ENCODE results near the gene GALC. TPM values are rescaled to one million over a fixed set of nuclear protein-coding genes. Genes with fewer than 3 reads are reported as not detected.

Gene GALC
- total and polyA plus RNA-seq, 9 of the 15 experiments (the other 6 are each of a cell fraction or from before 2014, with no cell fraction given): 1.6 to 15.0 (median 7.3) TPM

DNA sequence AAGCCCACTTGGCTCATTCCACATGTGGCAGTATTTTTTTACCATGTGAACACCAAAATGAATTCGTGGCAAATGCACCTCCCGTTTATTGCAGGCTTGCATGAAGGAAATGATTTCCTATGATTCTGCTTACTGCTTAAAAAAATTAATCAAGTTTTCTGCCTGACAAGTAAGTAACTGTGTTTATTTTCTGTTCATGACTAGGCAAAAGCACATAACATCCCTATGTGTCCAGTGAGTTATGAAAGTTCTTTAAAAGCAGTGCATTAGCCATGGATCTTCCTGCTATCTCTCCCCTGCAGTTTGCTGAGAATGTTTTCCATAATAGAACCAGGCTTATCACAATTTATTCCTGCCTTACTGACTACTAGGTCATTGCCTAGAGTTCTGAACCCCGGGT lies 32.3 kb upstream of the GALC start:
- peak; percentile 37 for FAIRE-seq
- Histone ChIP-seq H3K36me3 (ENCODE audit: control insufficient read depth, insufficient read depth, low read length) (no peaks in the 10 kb centered on the region), H2AFZ (ENCODE audit: low read depth, low read length) (no peak overlapping the region), H3K4me2 (ENCODE audit: insufficient read depth, low read length) (peak overlapping the region; percentile 30), H3K27ac (ENCODE audit: extremely low read depth, low read depth, low read length) (no peak overlapping the region; the same call in 2 of the 3 replicates), H3K79me2 (ENCODE audit: control insufficient read depth, insufficient read depth, low read length) (no peaks in the 10 kb centered on the region), H3K9me1 (ENCODE audit: control insufficient read depth, insufficient read depth, low read length) (peaks cover 2% of the 10 kb centered on the region), H3K4me1 (replicated peaks in 1 of 2; ENCODE audit: control insufficient read depth in 2 of 2, insufficient read depth in 2 of 2, low read length in 2 of 2) (peaks cover 0 to 45% of the 10 kb centered on the region in 2 experiments; a peak in 3 of 5 replicates), H3K9me3 (replicated peaks; ENCODE audit: control insufficient read depth, insufficient read depth, low read depth, low read length) (no peaks in the 10 kb centered on the region), H4K20me1 (replicated peaks; ENCODE audit: control insufficient read depth, insufficient read depth, low read length) (no peaks in the 10 kb centered on the region), H3K4me3 (no peak overlapping the region), H3K27me3 (ENCODE audit: control insufficient read depth in 2 of 2, insufficient read depth in 2 of 2, low read length in 2 of 2) (no peaks in the 10 kb centered on the region), H3K9ac (ENCODE audit: insufficient read depth in 1 of 2, low read depth in 2 of 2, low read length in 2 of 2) (no peak overlapping the region)
- peak in 3 of 4 experiments; percentile 4 to 27 (median 7) for DNase-seq (ENCODE audit: extremely low read depth in 1 of 4, low spot score in 3 of 4)
- CTCF ChIA-PET (ENCODE audit: low intra/inter-chr PET ratio): no interaction called here
- BruUV-seq (replicated peaks): no TSS peak
- WGBS (ENCODE audit: insufficient coverage, low coverage, missing lambda C conversion rate): 0% methylated on average over 3 of the region's 3 CpGs
- POLR2A ChIA-PET: no interaction called here
- in situ Hi-C loops (cut with MboI): no loop called here
- ATAC-seq: peak; percentile 67
- intact Hi-C loops (cut with micrococcal nuclease): loop anchor here (2.0 kb wide), 1 partner anchor 33 kb away; the partner anchor contains the start of gene GALC
- TF ChIP-seq PCBP1 (IDR thresholded peaks at IDR 0.05; ENCODE audit: low read depth, low read length, poor library complexity, severe bottlenecking) (no peak), DACH1 (IDR thresholded peaks at IDR 0.05; ENCODE audit: partially characterized antibody) (no peak), ZNF212 (CRISPR knock-in tag; IDR thresholded peaks at IDR 0.05) (no peak), ZNF354B (CRISPR knock-in tag; IDR thresholded peaks at IDR 0.05) (no peak), ESRRA (IDR thresholded peaks at IDR 0.05; ENCODE audit: borderline replicate concordance, low read depth) (no peak), CBFA2T3 (IDR thresholded peaks at IDR 0.05) (peak; percentile 53; the same call in 1 of the 2 replicates), CBFA2T2 (conservative IDR thresholded peaks at IDR 0.05) (no peak), ZNF224 (CRISPR knock-in tag; IDR thresholded peaks at IDR 0.05) (no peak), SREBF2 (CRISPR knock-in tag; IDR thresholded peaks at IDR 0.05) (no peak), MTA3 (IDR thresholded peaks at IDR 0.05; ENCODE audit: borderline replicate concordance) (no peak), ZFP36 (IDR thresholded peaks at IDR 0.05; ENCODE audit: low read depth, low read length, partially characterized antibody) (no peak), ZNF561 (CRISPR knock-in tag; conservative IDR thresholded peaks at IDR 0.05) (no peak), HMG20B (CRISPR knock-in tag; IDR thresholded peaks at IDR 0.05) (no peak), HSF4 (CRISPR knock-in tag; IDR thresholded peaks at IDR 0.05; ENCODE audit: borderline replicate concordance) (no peak), RBFOX2 (IDR thresholded peaks at IDR 0.05; ENCODE audit: low read depth, low read length) (no peak), EP300 (IDR thresholded peaks at IDR 0.05; ENCODE audit: low read length) (peak; percentile 11; the same call in 1 of the 2 replicates), PPARD (CRISPR knock-in tag; IDR thresholded peaks at IDR 0.05) (no peak)
- TF ChIP-seq, protein P1, sequence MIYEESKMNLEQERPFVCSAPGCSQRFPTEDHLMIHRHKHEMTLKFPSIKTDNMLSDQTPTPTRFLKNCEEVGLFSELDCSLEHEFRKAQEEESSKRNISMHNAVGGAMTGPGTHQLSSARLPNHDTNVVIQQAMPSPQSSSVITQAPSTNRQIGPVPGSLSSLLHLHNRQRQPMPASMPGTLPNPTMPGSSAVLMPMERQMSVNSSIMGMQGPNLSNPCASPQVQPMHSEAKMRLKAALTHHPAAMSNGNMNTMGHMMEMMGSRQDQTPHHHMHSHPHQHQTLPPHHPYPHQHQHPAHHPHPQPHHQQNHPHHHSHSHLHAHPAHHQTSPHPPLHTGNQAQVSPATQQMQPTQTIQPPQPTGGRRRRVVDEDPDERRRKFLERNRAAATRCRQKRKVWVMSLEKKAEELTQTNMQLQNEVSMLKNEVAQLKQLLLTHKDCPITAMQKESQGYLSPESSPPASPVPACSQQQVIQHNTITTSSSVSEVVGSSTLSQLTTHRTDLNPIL (CRISPR knock-in tag; IDR thresholded peaks at IDR 0.05): no peak
- TF ChIP-seq, protein P2, sequence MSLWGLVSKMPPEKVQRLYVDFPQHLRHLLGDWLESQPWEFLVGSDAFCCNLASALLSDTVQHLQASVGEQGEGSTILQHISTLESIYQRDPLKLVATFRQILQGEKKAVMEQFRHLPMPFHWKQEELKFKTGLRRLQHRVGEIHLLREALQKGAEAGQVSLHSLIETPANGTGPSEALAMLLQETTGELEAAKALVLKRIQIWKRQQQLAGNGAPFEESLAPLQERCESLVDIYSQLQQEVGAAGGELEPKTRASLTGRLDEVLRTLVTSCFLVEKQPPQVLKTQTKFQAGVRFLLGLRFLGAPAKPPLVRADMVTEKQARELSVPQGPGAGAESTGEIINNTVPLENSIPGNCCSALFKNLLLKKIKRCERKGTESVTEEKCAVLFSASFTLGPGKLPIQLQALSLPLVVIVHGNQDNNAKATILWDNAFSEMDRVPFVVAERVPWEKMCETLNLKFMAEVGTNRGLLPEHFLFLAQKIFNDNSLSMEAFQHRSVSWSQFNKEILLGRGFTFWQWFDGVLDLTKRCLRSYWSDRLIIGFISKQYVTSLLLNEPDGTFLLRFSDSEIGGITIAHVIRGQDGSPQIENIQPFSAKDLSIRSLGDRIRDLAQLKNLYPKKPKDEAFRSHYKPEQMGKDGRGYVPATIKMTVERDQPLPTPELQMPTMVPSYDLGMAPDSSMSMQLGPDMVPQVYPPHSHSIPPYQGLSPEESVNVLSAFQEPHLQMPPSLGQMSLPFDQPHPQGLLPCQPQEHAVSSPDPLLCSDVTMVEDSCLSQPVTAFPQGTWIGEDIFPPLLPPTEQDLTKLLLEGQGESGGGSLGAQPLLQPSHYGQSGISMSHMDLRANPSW (CRISPR knock-in tag; IDR thresholded peaks at IDR 0.05): no peak
- TF ChIP-seq, protein P3, sequence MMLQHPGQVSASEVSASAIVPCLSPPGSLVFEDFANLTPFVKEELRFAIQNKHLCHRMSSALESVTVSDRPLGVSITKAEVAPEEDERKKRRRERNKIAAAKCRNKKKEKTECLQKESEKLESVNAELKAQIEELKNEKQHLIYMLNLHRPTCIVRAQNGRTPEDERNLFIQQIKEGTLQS (IDR thresholded peaks at IDR 0.05): no peak
- TF ChIP-seq, protein P3 (CRISPR knock-in tag; conservative IDR thresholded peaks at IDR 0.05): no peak
